GM18951 (cell line): ENCODE results near the gene HNRNPU.

ENCODE experiments used
- POLR2A ChIP-seq: IDR thresholded peaks from 4 replicates; pipeline ENCODE4 v1.6.1; 2011; ENCODE audit warnings: mild to moderate bottlenecking; ENCODE audit not compliant: insufficient read length, insufficient read depth; ENCODE audit errors: extremely low read depth
- in situ Hi-C: fragments of 300-500 bp; cut with MboI; formaldehyde crosslinking; loops from one replicate; pipeline ENCODE4 v1.12.0; 2022; ENCODE audit warnings: low sequenced_read_pairs, mixed read lengths, inconsistent platforms; ENCODE audit not compliant: unreplicated experiment

The HNRNPU gene

GRCh38 chr1:244864253-244865027, at the start of gene HNRNPU:
TSS of gene HNRNPU (minus strand) at chr1:244864543. CDS start at chr1:244864307, 236 bp downstream.
- in situ Hi-C loops, result loop anchor here (25.0 kb wide), 1 partner anchor 173 kb away; no protein-coding TSS in a partner anchor
- peak; percentile 96 for TF ChIP-seq POLR2A

- no peak for TF ChIP-seq POLR2A
- in situ Hi-C loops, result no loop called here
Measured at GRCh38 chr1:244913806-244914205, 49.5 kb upstream of the HNRNPU start.

- no peak for TF ChIP-seq POLR2A
- in situ Hi-C loops, result no loop called here
Measured at GRCh38 chr1:244904119-244904518, 39.8 kb upstream of the HNRNPU start.

GRCh38 chr1:244901400-244902015, 37.2 kb upstream of the HNRNPU start:
- TF ChIP-seq POLR2A, result no peak
- in situ Hi-C loops, result no loop called here

DNA sequence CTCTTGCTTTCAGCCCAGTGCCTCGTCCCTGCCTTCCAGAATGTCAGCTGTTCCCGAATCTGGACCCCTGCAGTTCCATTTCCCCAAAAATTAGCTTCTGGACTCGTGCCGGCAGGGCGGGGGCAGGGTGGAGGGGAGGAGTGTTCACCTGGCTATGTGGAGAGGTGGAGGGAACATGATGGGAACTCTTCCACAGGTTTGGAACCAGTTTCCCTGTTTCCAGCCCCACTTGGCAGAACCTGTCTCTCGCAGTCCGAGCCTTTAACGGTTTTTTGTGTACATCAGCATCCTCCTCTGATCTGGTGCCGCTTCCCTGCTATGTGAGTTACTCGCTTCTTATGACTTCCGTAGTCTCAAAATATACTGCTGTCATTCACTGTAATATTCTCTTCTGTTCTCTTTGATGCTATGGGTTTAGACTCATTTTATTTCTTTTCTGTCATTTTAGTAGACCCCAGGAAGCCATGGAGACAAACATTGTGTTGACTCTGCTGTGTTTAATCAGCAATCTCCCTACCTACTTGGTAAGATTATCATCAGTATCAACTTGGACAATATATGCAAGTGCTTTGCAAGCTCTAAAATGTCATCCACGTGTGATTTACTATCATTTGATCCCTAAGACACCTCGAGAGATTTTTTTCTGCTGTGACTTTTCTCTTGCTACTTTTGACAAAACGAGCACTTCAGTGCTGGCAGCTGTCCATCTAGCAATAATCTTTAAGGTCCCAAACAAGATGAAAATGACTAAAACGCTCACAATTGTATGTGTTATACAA, 33.3 kb upstream of the HNRNPU start:
- in situ Hi-C loops, result no loop called here
- TF ChIP-seq POLR2A, result no peak

GRCh38 chr1:244896550-244896949, 32.2 kb upstream of the HNRNPU start:
- no peak for TF ChIP-seq POLR2A
- in situ Hi-C loops, result no loop called here

- no peak for TF ChIP-seq POLR2A
- in situ Hi-C loops, result no loop called here
Measured at GRCh38 chr1:244893836-244894235, 29.5 kb upstream of the HNRNPU start.

DNA sequence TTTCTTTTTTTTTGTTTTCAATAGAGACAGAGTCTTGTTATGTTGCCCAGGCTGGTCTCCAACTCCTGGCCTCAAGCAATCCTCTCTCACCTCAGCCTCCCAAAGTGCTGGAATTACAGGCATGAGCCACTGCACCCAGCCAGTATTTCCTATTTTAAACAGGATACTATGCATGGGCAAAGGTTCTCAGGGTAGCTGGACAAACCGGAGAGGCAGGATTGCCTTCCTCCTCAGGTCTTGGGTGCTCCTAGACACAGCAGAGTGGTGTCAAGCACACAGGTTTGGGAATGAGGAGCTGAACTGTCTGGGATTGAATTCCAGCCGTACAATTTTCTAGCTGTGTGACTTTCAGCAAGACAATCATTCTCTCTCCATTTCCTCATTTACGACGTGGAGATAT, 22.9 kb upstream of the HNRNPU start:
- in situ Hi-C loops, result no loop called here
- TF ChIP-seq POLR2A, result no peak

DNA sequence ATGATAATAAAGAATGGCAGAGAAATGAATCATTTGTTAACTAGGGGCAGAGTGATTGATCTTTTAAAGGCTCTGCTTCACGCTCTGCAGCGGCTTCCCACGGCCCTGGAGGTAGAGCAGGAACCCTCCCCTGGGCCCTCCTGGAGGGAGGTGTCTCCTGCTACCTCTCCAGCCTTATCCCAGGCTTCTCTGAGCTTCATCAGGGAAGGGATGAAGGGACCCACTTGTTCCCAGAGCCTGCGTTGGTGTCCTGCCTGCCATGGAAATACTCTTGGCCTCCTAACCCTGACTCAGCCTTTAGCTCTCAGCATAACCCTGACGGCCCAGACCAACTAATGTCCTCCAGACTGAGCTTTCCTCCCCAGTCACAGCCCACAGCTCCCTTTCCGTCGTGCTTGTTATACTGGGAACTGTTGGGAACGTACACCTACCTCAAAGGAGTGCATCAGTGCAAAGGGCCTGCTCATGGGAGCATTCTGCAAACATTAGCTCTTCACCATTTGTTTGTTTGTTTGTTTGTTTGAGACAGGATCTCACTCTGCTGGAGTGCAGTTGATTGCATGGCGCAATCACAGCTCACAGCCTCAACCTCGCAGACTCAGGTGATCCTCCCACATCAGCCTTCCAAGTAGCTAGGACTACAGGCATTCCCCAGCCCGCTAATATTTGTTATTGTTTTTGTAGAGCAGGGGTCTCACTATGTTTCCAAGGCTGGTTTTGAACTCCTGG, 17.4 kb upstream of the HNRNPU start:
- in situ Hi-C loops, result no loop called here
- TF ChIP-seq POLR2A, result no peak

DNA sequence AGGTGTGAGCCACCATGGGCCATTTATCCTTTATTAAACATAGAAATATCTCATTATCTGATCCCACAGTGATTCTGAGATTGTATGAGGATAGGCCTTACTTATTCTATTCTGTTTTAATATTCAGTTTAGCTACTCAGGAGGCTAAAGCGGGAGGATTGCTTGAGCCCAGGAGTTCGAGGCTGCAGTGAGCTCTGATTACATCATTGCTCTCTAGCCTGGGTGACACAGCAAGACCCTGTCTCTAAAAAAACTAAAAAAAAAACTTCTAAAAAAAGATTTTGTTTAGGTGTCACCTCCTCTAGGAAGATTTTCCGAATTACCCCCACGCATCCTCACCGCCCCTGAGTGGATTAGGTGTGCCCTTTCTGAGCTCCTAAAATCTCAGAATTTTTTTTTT, 14.3 kb upstream of the HNRNPU start:
- no peak for TF ChIP-seq POLR2A
- in situ Hi-C loops, result no loop called here

DNA sequence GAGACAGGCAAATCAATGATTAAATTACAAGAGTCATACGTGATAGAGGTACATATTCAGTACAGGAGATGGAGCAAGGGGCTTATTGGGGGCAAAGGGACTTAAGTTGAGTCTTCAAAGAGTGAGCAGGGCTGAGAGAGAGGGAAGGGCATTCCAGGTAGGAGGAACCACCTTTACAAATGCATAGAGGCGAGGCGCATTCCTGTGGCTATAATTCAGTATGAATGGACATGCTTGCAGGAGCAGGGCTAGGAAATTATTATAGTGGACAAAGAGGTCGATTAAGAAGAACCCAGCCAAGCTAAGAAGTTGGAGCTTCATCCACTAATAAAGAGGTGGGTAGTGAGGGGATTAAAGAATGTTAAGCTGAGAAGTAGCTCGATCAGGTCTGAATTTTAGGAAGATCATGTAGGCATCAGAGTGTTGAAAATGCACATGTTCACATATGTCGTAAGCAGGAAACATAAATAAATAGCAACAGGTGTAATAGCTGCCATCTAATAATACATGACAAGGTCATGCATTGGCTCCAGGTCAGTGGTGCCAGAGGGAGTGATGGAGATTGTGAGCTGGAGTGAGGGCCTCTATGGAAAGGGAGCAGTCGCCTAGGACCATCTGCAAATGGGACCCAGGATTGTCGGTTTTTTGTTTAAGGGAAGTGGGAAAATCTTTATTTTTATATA, 12.0 kb upstream of the HNRNPU start:
- in situ Hi-C loops, result no loop called here

GRCh38 chr1:244874974-244875579, 10.7 kb upstream of the HNRNPU start:
- TF ChIP-seq POLR2A, result no peak
- in situ Hi-C loops, result loop anchor here (25.0 kb wide), 1 partner anchor 162 kb away; no protein-coding TSS in a partner anchor

More for the DNA sequence above, 12.0 kb upstream of the HNRNPU start:
- TF ChIP-seq POLR2A, result no peak
